22Rv1 (cell line): ENCODE data around the gene PLA2G12A.

Experiments used
- H3K27ac ChIP-seq: fragments of 450-650 bp; 2 replicates; pipeline ENCODE4 v1.5.1; 2017
- ZFX ChIP-seq: fragments of 450-650 bp; IDR thresholded peaks from 2 replicates; pipeline ENCODE4 v1.6.1; 2017; ENCODE audit warnings: antibody characterized with exemption, borderline replicate concordance
- TF ChIP-seq, protein P1 (sequence below): fragments of 450-650 bp; IDR thresholded peaks from 2 replicates; pipeline ENCODE4 v1.5.1; 2017; ENCODE audit warnings: mild to moderate bottlenecking

Gene PLA2G12A

DNA sequence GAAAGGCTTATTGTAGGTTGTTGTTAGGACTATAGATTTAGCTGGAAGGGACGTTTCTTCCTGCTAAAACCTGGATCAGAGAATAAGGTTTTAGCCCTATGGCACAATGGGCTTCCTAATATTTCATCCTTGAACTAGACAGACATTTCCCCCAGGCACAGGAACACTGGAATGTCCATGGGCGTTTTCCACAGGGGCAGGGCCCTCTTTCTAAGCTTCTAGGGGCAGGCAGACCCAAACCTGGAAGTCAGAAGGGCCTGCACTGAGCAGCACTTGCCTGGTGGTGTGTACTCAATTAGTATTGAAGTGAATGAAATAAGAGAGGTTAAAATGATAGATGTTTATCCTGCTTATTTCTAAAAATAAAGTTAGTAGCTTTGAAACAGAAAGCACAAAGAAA is 67.8 kb downstream of the PLA2G12A start:
- no peak overlapping the region for H3K27ac ChIP-seq
- TF ChIP-seq ZFX, result no peak
- TF ChIP-seq, protein P1, sequence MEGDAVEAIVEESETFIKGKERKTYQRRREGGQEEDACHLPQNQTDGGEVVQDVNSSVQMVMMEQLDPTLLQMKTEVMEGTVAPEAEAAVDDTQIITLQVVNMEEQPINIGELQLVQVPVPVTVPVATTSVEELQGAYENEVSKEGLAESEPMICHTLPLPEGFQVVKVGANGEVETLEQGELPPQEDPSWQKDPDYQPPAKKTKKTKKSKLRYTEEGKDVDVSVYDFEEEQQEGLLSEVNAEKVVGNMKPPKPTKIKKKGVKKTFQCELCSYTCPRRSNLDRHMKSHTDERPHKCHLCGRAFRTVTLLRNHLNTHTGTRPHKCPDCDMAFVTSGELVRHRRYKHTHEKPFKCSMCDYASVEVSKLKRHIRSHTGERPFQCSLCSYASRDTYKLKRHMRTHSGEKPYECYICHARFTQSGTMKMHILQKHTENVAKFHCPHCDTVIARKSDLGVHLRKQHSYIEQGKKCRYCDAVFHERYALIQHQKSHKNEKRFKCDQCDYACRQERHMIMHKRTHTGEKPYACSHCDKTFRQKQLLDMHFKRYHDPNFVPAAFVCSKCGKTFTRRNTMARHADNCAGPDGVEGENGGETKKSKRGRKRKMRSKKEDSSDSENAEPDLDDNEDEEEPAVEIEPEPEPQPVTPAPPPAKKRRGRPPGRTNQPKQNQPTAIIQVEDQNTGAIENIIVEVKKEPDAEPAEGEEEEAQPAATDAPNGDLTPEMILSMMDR, result no peak
